Measurements from ENCODE around the gene KRTCAP2. TPM values are rescaled to one million over a fixed set of nuclear protein-coding genes. Genes with fewer than 3 reads are reported as not detected.

KRTCAP2 gene
- total RNA-seq, 1 experiment from 2014 or later, result 220 TPM

- Histone ChIP-seq H3K9me3 (no peaks in the 10 kb centered on the region), H3K36me3 (peaks cover 18% of the 10 kb centered on the region), H3K4me3 (no peak overlapping the region), H3K27me3 (no peaks in the 10 kb centered on the region; the same call in 1 of the 2 replicates)
- DNase-seq, result no peak
Measured at GRCh38 chr1:155133799-155134281, 39.3 kb downstream of the KRTCAP2 start.

- H3K4me3 ChIP-seq, result no peak overlapping the region
- DNase-seq, result no peak
- H3K9me3 ChIP-seq, result no peaks in the 10 kb centered on the region
- H3K27me3 ChIP-seq, result peaks cover 7% of the 10 kb centered on the region; the same call in 1 of the 2 replicates
- H3K36me3 ChIP-seq, result peaks cover 2% of the 10 kb centered on the region
Measured at GRCh38 chr1:155131856-155132255, 41.2 kb downstream of the KRTCAP2 start.

- no peak for DNase-seq
- Histone ChIP-seq H3K4me3 (no peak overlapping the region), H3K9me3 (no peaks in the 10 kb centered on the region), H3K27me3 (peaks cover 7% of the 10 kb centered on the region; the same call in 1 of the 2 replicates), H3K36me3 (no peaks in the 10 kb centered on the region)
Measured at GRCh38 chr1:155131285-155131684, 41.8 kb downstream of the KRTCAP2 start.

- Histone ChIP-seq H3K9me3 (no peaks in the 10 kb centered on the region), H3K4me3 (no peak overlapping the region), H3K27me3 (peaks cover 7% of the 10 kb centered on the region; the same call in 1 of the 2 replicates), H3K36me3 (no peaks in the 10 kb centered on the region)
- DNase-seq, result no peak
Measured at GRCh38 chr1:155130272-155131006, 42.7 kb downstream of the KRTCAP2 start.

GRCh38 chr1:155128755-155129473 is 44.2 kb downstream of the KRTCAP2 start:
- Histone ChIP-seq H3K9me3 (no peaks in the 10 kb centered on the region), H3K36me3 (no peaks in the 10 kb centered on the region), H3K4me3 (peak overlapping the region; percentile 52; the same call in 1 of the 2 replicates), H3K27me3 (peaks cover 7% of the 10 kb centered on the region; the same call in 1 of the 2 replicates)
- DNase-seq, result no peak

- peaks cover 7% of the 10 kb centered on the region; the same call in 1 of the 2 replicates for H3K27me3 ChIP-seq
- DNase-seq, result no peak
- no peaks in the 10 kb centered on the region for H3K9me3 ChIP-seq
- peak overlapping the region; percentile 52 for H3K4me3 ChIP-seq
- no peaks in the 10 kb centered on the region for H3K36me3 ChIP-seq
Measured at GRCh38 chr1:155127967-155128754, 44.9 kb downstream of the KRTCAP2 start.

GRCh38 chr1:155127105-155127966 is 45.8 kb downstream of the KRTCAP2 start, which contains the start of gene EFNA1:
Gene EFNA1, plus strand, starts transcription at chr1:155127876. Its CDS starts 102 bp downstream, at chr1:155127978.
- H3K9me3 ChIP-seq, result no peaks in the 10 kb centered on the region
- H3K4me3 ChIP-seq, result peak within 1 kb of the TSS; percentile 52
- peaks cover 7% of the 10 kb centered on the region; the same call in 1 of the 2 replicates for H3K27me3 ChIP-seq
- no peaks in the 10 kb centered on the region for H3K36me3 ChIP-seq
- DNase-seq, result peak; percentile 69

GRCh38 chr1:155126556-155127104 is 46.5 kb downstream of the KRTCAP2 start:
- Histone ChIP-seq H3K4me3 (peak overlapping the region; percentile 52), H3K36me3 (no peaks in the 10 kb centered on the region), H3K27me3 (peaks cover 7% of the 10 kb centered on the region; the same call in 1 of the 2 replicates), H3K9me3 (no peaks in the 10 kb centered on the region)
- DNase-seq, result no peak

GRCh38 chr1:155125946-155126555 is 47.1 kb downstream of the KRTCAP2 start:
- no peak overlapping the region for H3K4me3 ChIP-seq
- no peak for DNase-seq

GRCh38 chr1:155125511-155125945 is 47.6 kb downstream of the KRTCAP2 start:
- no peaks in the 10 kb centered on the region for H3K9me3 ChIP-seq
- no peaks in the 10 kb centered on the region for H3K36me3 ChIP-seq
- H3K27me3 ChIP-seq, result peaks cover 7% of the 10 kb centered on the region; the same call in 1 of the 2 replicates
- no peak overlapping the region for H3K4me3 ChIP-seq
- DNase-seq, result no peak

More at GRCh38 chr1:155125946-155126555, 47.1 kb downstream of the KRTCAP2 start:
- Histone ChIP-seq H3K27me3 (peaks cover 7% of the 10 kb centered on the region; the same call in 1 of the 2 replicates), H3K36me3 (no peaks in the 10 kb centered on the region), H3K9me3 (no peaks in the 10 kb centered on the region)

- Histone ChIP-seq H3K9me3 (no peaks in the 10 kb centered on the region), H3K36me3 (no peaks in the 10 kb centered on the region), H3K27me3 (peaks cover 12% of the 10 kb centered on the region; the same call in 1 of the 2 replicates), H3K4me3 (no peak overlapping the region)
- DNase-seq, result no peak
Measured at GRCh38 chr1:155124503-155125463, 48.3 kb downstream of the KRTCAP2 start.

GRCh38 chr1:155123801-155124200 is 49.3 kb downstream of the KRTCAP2 start:
- DNase-seq, result no peak
- Histone ChIP-seq H3K27me3 (peaks cover 12% of the 10 kb centered on the region; the same call in 1 of the 2 replicates), H3K36me3 (no peaks in the 10 kb centered on the region), H3K9me3 (no peaks in the 10 kb centered on the region), H3K4me3 (no peak overlapping the region)

- Histone ChIP-seq H3K9me3 (no peaks in the 10 kb centered on the region), H3K36me3 (no peaks in the 10 kb centered on the region), H3K27me3 (peaks cover 5% of the 10 kb centered on the region; the same call in 1 of the 2 replicates), H3K4me3 (no peak overlapping the region)
- DNase-seq, result no peak
Measured at GRCh38 chr1:155122308-155122707, 50.8 kb downstream of the KRTCAP2 start.

- 0 out of 2 replicates have a peak, but pooled peaks cover 5% of the 10 kb centered on the region for H3K27me3 ChIP-seq
Measured at GRCh38 chr1:155121249-155121648, 51.9 kb downstream of the KRTCAP2 start.

More at GRCh38 chr1:155121249-155121648, 51.9 kb downstream of the KRTCAP2 start:
- Histone ChIP-seq H3K9me3 (no peaks in the 10 kb centered on the region), H3K4me3 (no peak overlapping the region), H3K36me3 (no peaks in the 10 kb centered on the region)
- no peak for DNase-seq

Data from MG63 (cell line).